CD4-positive, alpha-beta memory T cell (primary cell): ENCODE data around the gene ISL2. TPM values are rescaled to one million over a fixed set of nuclear protein-coding genes. Genes with fewer than 3 reads are reported as not detected.
"Not testable (repeated sequence)": the region's sequence is repeated elsewhere in the genome, so short reads cannot be mapped to it uniquely, and the experiment has no call there.

Experiments
- CTCF ChIA-PET: fragments of 350-600 bp; sonication (Branson Sonifier 250); formaldehyde crosslinking; loops from one replicate; lab custom pipeline; 2021; ENCODE audit warnings: inconsistent platforms; ENCODE audit not compliant: partially characterized antibody; lab: Charles Lee
- POLR2A ChIA-PET: fragments of 350-600 bp; sonication (Branson Sonifier 250); formaldehyde crosslinking; loops from one replicate; lab custom pipeline; 2021; ENCODE audit not compliant: partially characterized antibody; lab: Charles Lee
- DNase-seq, 5 donors: peaks; one replicate each; pipeline versions ENCODE4 v3.0.0 to v3.0.0-alpha.2; 2020 to 2022; ENCODE audit warnings: mixed read lengths in 1 of 5
- H3K27ac ChIP-seq: one replicate; pipeline ENCODE4 v1.7.0; 2013; ENCODE audit warnings: low read depth, low read length
- H3K27me3 ChIP-seq: 2 replicates; pipeline ENCODE4 v1.7.0; 2013; ENCODE audit warnings: mild to moderate bottlenecking, low read length, moderate library complexity; ENCODE audit not compliant: insufficient read depth
- H3K36me3 ChIP-seq: 2 replicates; pipeline ENCODE4 v1.7.0; 2013; ENCODE audit warnings: mild to moderate bottlenecking, low read length, moderate library complexity; ENCODE audit not compliant: insufficient read depth
- H3K4me1 ChIP-seq: 2 replicates; pipeline ENCODE4 v1.7.0; 2013; ENCODE audit warnings: mild to moderate bottlenecking, low read length, moderate library complexity; ENCODE audit not compliant: insufficient read depth
- H3K4me3 ChIP-seq, 2 donors: one replicate each; pipeline ENCODE4 v1.7.0; 2013; ENCODE audit warnings: low read length in 2 of 2, mild to moderate bottlenecking in 1 of 2
- H3K9me3 ChIP-seq, 2 donors: one replicate each; pipeline ENCODE4 v1.7.0; 2013; ENCODE audit warnings: low read length in 2 of 2, control low read depth in 1 of 2; ENCODE audit not compliant: control insufficient read depth in 1 of 2
- H3K27ac Mint-ChIP-seq, 7 donors: one replicate each; pipeline ENCODE4 v1.8.0; 2020 to 2021; ENCODE audit warnings: mixed read lengths in 7 of 7, mild to moderate bottlenecking in 6 of 7, inconsistent platforms in 3 of 7, moderate library complexity in 3 of 7
- H3K27me3 Mint-ChIP-seq, 2 donors: one replicate each; pipeline ENCODE4 v1.8.0; 2020 to 2021; ENCODE audit warnings: mixed read lengths in 2 of 2
- H3K36me3 Mint-ChIP-seq, 2 donors: one replicate each; pipeline ENCODE4 v1.8.0; 2020 to 2021; ENCODE audit warnings: mixed read lengths in 2 of 2, inconsistent platforms in 1 of 2, mild to moderate bottlenecking in 1 of 2
- H3K4me1 Mint-ChIP-seq, 4 donors: one replicate each; pipeline ENCODE4 v1.8.0; 2020 to 2021; ENCODE audit warnings: mixed read lengths in 4 of 4, mild to moderate bottlenecking in 1 of 4
- H3K4me3 Mint-ChIP-seq, 8 donors: one replicate each; pipeline ENCODE4 v1.8.0; 2020 to 2021; ENCODE audit warnings: mixed read lengths in 8 of 8, mild to moderate bottlenecking in 7 of 8, moderate library complexity in 6 of 8, inconsistent platforms in 3 of 8
- H3K9me3 Mint-ChIP-seq, 8 donors: one replicate each; pipeline ENCODE4 v1.8.0; 2020 to 2021; ENCODE audit warnings: mixed read lengths in 8 of 8, mild to moderate bottlenecking in 5 of 8, inconsistent platforms in 3 of 8, moderate library complexity in 1 of 8
- intact Hi-C: fragments of 100-400 bp; cut with micrococcal nuclease; formaldehyde crosslinking; loops from one replicate; pipeline ENCODE4 v1.15.1; 2023
- polyA plus RNA-seq, 2 donors: library from polyadenylated mRNA; unstranded; fragments of 300-500 nt; fragmentation: Illumina TruSeq; gene quantifications; one replicate each; pipeline ENCODE4 v1.2.3, GENCODE V29; 2021
- total RNA-seq, 2 experiments: library from RNA; stranded (reverse); gene quantifications; one replicate each; pipeline ENCODE4 v1.2.3, GENCODE V29; 2021

The ISL2 gene
- total and polyA plus RNA-seq, 4 experiments from 2014 or later: not detected

- H3K27me3 ChIP-seq, CTCF ChIA-PET, H3K9me3 Mint-ChIP-seq, POLR2A ChIA-PET, H3K27me3 Mint-ChIP-seq, H3K36me3 Mint-ChIP-seq, H3K4me3 ChIP-seq, H3K36me3 ChIP-seq, H3K9me3 ChIP-seq, DNase-seq, H3K27ac ChIP-seq: not testable (repeated sequence)
- intact Hi-C loops: loop anchor here (10.0 kb wide), 1 partner anchor 1112 kb away; the partner anchor contains the start of genes HMG20A and PEAK1
- Mint-ChIP-seq H3K4me3 (peak overlapping the region in 3 of 8 donors; percentile 9 to 92 (median 43)), H3K4me1 (peaks cover 17 to 40% (median 28%) of the 10 kb centered on the region in 4 donors), H3K27ac (peak overlapping the region in 2 of 7 donors; percentile 62 to 66)
- peaks cover 17% of the 10 kb centered on the region for H3K4me1 ChIP-seq
Measured at GRCh38 chr15:76313175-76313567, 23.4 kb upstream of the ISL2 start.

- Mint-ChIP-seq H3K4me1 (peaks cover 16 to 34% (median 23%) of the 10 kb centered on the region in 4 donors), H3K9me3 (peaks cover 0 to 3% (median 0%) of the 10 kb centered on the region in 8 donors), H3K27me3 (peaks cover 0 to 1% of the 10 kb centered on the region in 2 donors), H3K27ac (peak overlapping the region in 1 of 7 donors; percentile 66), H3K36me3 (peaks cover 3 to 5% of the 10 kb centered on the region in 2 donors), H3K4me3 (peak overlapping the region in 1 of 8 donors; percentile 30)
- intact Hi-C loops: loop anchor here (10.0 kb wide), 1 partner anchor 1111 kb away; the partner anchor contains the start of genes HMG20A and PEAK1
- Histone ChIP-seq H3K4me1 (peaks cover 13% of the 10 kb centered on the region), H3K27ac (no peak overlapping the region), H3K36me3 (no peaks in the 10 kb centered on the region), H3K9me3 (no peaks in the 10 kb centered on the region), H3K27me3 (no peaks in the 10 kb centered on the region), H3K4me3 (no peak overlapping the region)
- CTCF ChIA-PET: no interaction called here
- POLR2A ChIA-PET: no interaction called here
- no peak for DNase-seq
Measured at GRCh38 chr15:76313731-76314130, 22.8 kb upstream of the ISL2 start.

- Histone ChIP-seq H3K27me3 (no peaks in the 10 kb centered on the region), H3K27ac (no peak overlapping the region), H3K9me3 (no peaks in the 10 kb centered on the region), H3K4me3 (no peak overlapping the region), H3K4me1 (no peaks in the 10 kb centered on the region), H3K36me3 (no peaks in the 10 kb centered on the region)
- DNase-seq: no peak
- H3K4me1 Mint-ChIP-seq: no peaks in the 10 kb centered on the region
- H3K9me3 Mint-ChIP-seq: peaks cover 0 to 1% (median 0%) of the 10 kb centered on the region in 8 donors
- POLR2A ChIA-PET: no interaction called here
- no peak overlapping the region for H3K4me3 Mint-ChIP-seq
- peaks cover 15 to 25% of the 10 kb centered on the region in 2 donors for H3K27me3 Mint-ChIP-seq
- CTCF ChIA-PET: no interaction called here
- intact Hi-C loops: no loop called here
- H3K36me3 Mint-ChIP-seq: no peaks in the 10 kb centered on the region
- H3K27ac Mint-ChIP-seq: no peak overlapping the region
Measured at GRCh38 chr15:76320012-76320411, 16.6 kb upstream of the ISL2 start.

- intact Hi-C loops: no loop called here
- Mint-ChIP-seq H3K9me3 (peaks cover 0 to 1% (median 0%) of the 10 kb centered on the region in 8 donors), H3K27ac (no peak overlapping the region), H3K4me3 (no peak overlapping the region), H3K27me3 (peaks cover 14 to 30% of the 10 kb centered on the region in 2 donors), H3K36me3 (no peaks in the 10 kb centered on the region), H3K4me1 (no peaks in the 10 kb centered on the region)
- Histone ChIP-seq H3K9me3 (no peaks in the 10 kb centered on the region), H3K4me3 (no peak overlapping the region), H3K27me3 (no peaks in the 10 kb centered on the region), H3K27ac (no peak overlapping the region), H3K36me3 (no peaks in the 10 kb centered on the region), H3K4me1 (no peaks in the 10 kb centered on the region)
- CTCF ChIA-PET: no interaction called here
- POLR2A ChIA-PET: no interaction called here
- DNase-seq: no peak
Measured at GRCh38 chr15:76321171-76321570, 15.4 kb upstream of the ISL2 start.

GRCh38 chr15:76321602-76322001 lies 15.0 kb upstream of the ISL2 start:
- ChIA-PET POLR2A (no interaction called here), CTCF (no interaction called here)
- Histone ChIP-seq H3K4me3 (no peak overlapping the region), H3K36me3 (no peaks in the 10 kb centered on the region), H3K9me3 (no peaks in the 10 kb centered on the region), H3K27me3 (no peaks in the 10 kb centered on the region), H3K4me1 (no peaks in the 10 kb centered on the region), H3K27ac (no peak overlapping the region)
- Mint-ChIP-seq H3K4me3 (no peak overlapping the region), H3K27me3 (peaks cover 15 to 33% of the 10 kb centered on the region in 2 donors), H3K36me3 (no peaks in the 10 kb centered on the region), H3K4me1 (no peaks in the 10 kb centered on the region), H3K27ac (no peak overlapping the region), H3K9me3 (peaks cover 0 to 1% (median 0%) of the 10 kb centered on the region in 8 donors)
- no peak for DNase-seq
- intact Hi-C loops: no loop called here

GRCh38 chr15:76324066-76324465 lies 12.5 kb upstream of the ISL2 start:
- Histone ChIP-seq H3K4me1 (no peaks in the 10 kb centered on the region), H3K27ac (no peak overlapping the region), H3K9me3 (no peaks in the 10 kb centered on the region), H3K36me3 (no peaks in the 10 kb centered on the region), H3K4me3 (no peak overlapping the region), H3K27me3 (no peaks in the 10 kb centered on the region)
- Mint-ChIP-seq H3K9me3 (peaks cover 0 to 1% (median 0%) of the 10 kb centered on the region in 8 donors), H3K36me3 (no peaks in the 10 kb centered on the region), H3K27me3 (peaks cover 24 to 45% of the 10 kb centered on the region in 2 donors), H3K4me1 (no peaks in the 10 kb centered on the region), H3K4me3 (no peak overlapping the region), H3K27ac (no peak overlapping the region)
- POLR2A ChIA-PET: interaction anchor here (0.6 kb wide), 1 partner anchor 944 kb away, joined by 3 read pairs; no protein-coding TSS in a partner anchor
- CTCF ChIA-PET: interaction anchor here (0.9 to 1.4 kb wide), 2 partner anchors 11 to 84 kb away, joined by 3 to 4 read pairs; no protein-coding TSS in a partner anchor
- intact Hi-C loops: no loop called here
- DNase-seq: no peak

- Histone ChIP-seq H3K27ac (no peak overlapping the region), H3K4me3 (no peak overlapping the region), H3K4me1 (no peaks in the 10 kb centered on the region), H3K27me3 (no peaks in the 10 kb centered on the region), H3K9me3 (no peaks in the 10 kb centered on the region), H3K36me3 (no peaks in the 10 kb centered on the region)
- intact Hi-C loops: no loop called here
- H3K27ac Mint-ChIP-seq: no peak overlapping the region
- peaks cover 0 to 2% (median 0%) of the 10 kb centered on the region in 8 donors for H3K9me3 Mint-ChIP-seq
- no peaks in the 10 kb centered on the region for H3K4me1 Mint-ChIP-seq
- H3K36me3 Mint-ChIP-seq: no peaks in the 10 kb centered on the region
- CTCF ChIA-PET: no interaction called here
- DNase-seq: no peak
- H3K4me3 Mint-ChIP-seq: no peak overlapping the region
- H3K27me3 Mint-ChIP-seq: peaks cover 28 to 53% of the 10 kb centered on the region in 2 donors
- POLR2A ChIA-PET: no interaction called here
Measured at GRCh38 chr15:76325704-76326103, 10.9 kb upstream of the ISL2 start.
